GM21786 (cell line): ENCODE measurements around the gene LARP4B.
"Not testable (repeated sequence)": the region's sequence is repeated elsewhere in the genome, so short reads cannot be mapped to it uniquely, and the experiment has no call there.

Experiments used
- ATAC-seq: cut with Tn5 transposase; IDR thresholded peaks from one replicate; pipeline ENCODE4 v1.9.1; 2021; ENCODE audit not compliant: unreplicated experiment

Gene LARP4B

DNA sequence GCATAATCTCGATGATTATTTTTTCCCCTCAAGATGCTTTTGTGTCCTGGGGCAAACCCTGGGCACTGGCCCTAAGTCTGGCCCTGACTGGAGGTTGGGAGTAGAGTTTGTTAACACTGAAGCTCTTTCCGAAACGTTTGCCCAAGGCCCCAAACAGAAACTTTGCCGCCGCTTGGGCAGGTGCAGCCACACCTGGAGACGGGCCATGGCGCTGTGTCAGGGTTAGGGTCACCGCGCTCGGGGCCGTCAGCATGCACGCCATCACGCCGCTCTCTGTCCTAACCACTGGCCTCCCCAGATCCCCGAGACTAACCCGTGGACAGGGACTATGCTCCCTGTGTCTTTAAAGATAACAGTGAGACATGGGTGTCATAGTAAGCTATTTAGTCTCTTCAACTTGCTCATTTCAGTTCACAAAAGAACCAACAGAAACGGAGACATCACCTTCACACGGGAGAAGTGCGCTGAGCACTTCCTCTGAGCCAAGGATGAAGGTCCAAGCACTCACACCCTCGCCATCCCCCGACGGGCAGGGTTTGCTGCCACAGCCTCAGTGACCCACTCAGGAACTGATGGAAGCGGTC is 156.8 kb downstream of the LARP4B start:
- ATAC-seq, result no peak

DNA sequence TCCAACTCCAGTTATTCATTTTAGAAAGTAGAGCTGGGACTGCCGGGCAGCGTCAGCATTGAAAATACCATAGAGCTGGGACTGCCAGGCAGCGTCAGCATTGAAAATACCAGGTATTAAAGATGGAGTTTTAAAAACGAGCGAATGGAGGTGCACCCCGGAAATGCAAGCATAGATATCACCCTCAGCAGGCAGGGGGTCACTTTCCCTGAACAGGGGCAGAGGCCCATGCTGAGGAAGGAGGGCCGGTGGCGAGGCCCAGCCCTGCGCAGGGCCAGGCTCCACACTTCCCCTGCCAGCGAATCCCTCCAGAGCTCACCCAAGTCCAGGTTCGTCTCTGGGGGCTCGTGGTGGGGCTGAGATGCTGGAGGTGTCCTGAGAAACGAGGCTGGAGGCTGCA is 157.3 kb downstream of the LARP4B start:
- no peak for ATAC-seq

DNA sequence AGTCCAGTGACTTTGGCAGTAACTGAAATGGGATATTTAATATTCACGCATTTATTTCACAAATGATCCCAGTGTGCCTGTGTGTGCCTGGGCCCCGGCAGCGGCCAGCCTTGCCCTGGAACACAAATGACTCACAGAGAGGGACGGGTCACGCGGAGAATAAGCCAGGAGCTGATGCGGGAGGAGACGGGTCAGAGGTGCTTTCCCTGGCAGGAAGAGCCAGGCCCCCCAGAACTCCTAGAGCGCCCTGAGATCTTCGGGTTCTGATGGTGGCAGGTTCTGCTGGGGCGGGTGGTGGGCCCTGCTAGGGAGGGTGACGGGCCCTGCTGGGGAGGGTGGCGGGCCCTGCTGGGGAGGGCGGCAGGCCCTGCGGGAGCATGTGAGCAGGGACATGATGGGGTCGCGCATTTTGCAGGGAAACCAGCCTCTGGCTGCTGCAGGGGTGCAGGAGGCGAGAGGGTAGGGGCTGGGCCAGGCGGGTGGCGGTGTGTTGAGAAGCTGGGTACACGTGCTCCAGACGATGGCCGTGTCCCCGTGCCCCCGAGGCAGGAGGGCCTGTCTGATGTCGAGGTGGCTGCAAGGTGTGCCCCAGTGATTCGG is 157.8 kb downstream of the LARP4B start:
- no peak for ATAC-seq

GRCh38 chr10:772227-772637 is 159.3 kb downstream of the LARP4B start:
- ATAC-seq, result no peak

DNA sequence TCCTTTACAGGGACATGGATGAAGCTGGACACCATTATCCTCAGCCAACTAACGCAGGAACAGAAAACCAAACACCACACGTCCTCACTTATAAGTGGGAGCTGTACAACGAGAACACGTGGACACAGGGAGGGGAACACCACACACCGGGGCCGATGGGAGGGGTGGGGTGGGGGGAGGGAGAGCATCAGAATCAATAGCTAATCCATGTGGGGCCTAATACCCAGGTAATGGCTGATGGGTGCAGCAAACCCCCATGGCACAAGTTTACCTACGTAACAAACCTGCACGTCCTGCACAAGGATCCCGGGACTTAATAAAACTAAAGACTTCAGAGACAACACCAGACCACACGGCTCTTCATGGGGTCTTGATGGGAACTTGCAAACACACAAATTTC is 159.9 kb downstream of the LARP4B start:
- ATAC-seq, result no peak

DNA sequence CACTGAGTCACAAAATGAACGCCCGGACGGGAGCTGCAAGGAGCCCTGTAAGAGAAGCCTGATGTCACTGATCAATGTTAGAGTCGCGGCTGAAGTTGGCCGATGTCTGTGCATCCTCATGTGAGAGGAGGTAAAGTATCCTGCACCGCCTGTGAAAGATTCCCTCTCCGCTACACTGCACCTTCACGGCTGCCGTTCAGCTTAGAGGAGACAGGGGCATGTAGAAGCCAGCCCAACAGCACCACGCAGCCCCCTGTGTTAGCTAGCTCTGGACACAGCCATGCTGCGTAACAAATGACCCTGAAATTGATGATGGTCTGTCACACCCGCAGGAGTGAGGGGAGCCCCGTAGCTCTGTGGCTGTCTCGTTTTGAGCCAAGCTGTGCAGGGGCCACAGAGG is 160.5 kb downstream of the LARP4B start:
- ATAC-seq, result no peak

DNA sequence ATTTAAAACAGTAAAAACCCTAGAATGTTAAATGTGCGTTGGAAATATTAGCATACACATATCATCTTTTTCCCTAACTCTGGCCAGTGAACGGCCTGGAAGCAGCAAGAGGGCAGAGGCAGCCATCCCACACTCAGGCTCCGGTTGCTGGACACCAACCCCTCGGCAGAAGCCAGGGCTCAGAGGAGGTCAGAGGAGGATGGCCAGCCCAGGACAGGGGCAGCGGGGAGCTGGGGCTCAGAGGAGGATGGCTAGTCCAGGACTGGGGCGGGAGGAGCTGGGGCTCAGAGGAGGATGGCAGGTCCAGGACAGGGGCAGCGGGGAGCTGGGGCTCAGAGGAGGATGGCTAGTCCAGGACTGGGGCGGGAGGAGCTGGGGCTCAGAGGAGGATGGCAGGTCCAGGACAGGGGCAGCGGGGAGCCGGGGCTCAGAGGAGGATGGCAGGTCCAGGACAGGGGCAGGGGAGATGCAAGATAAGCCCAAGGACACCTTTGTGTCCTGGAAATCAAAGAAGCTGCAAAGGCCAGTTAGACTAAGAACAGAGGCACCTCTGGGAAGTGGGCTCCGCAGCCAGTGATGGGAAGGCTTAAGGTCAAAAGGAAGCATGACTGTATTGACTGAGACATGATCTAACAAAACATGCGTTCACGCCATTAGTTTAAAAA is 161.3 kb downstream of the LARP4B start:
- ATAC-seq, result not testable (repeated sequence)

DNA sequence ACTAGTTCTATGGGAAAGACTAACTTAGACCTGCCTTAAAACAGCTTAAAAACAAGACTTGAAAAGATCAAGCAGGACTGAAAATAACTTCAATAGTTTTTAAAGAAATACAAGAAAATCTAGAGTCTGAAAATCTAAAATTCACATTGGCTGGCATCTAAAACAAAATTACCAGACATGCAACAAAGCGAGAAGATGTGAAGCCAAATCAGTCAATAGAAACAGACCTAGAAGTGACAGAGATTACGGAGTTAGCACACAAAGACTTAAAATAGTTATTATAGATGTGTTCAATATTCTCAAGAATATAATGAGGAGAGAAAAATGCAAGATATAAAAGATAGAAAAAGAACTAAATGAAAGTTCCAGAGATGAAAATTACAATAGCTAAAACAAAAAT is 163.7 kb downstream of the LARP4B start:
- no peak for ATAC-seq

- no peak for ATAC-seq
Measured at GRCh38 chr10:767211-767610, 164.3 kb downstream of the LARP4B start.

DNA sequence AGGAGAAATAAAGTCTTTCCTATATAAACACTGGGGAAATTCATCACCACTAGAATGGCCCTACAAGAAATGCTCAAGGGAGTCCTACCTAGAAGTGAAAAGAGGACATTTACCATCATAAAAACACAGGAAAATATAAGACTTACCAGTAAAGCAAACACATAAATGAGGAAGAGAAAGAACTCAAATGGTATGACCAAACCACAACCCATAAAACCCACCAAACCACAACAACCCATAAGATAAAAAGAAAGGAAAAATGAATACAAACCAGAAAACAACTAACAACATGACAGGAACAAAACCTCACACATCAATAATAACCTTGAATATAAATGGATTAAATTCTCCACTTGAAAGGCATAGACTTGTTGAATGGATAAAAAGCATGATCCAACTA is 170.1 kb downstream of the LARP4B start:
- no peak for ATAC-seq

DNA sequence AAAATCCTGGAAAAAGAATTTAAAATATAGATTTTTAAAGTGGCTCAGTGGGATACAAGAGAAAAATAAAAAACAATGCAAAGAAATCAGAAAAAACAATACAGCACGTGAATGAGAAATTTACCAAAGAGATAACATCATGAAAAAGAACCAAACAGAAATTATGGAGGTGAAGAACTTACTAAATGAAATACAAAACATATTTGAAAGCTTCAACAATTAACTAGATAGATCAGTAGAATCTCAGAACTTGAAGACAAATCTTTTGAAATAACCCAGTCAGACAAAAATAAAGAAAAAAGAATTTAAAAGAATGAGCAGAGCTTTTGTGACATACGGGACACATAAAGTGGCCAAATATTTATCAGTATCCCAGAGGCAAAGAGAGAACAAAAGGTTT is 170.9 kb downstream of the LARP4B start:
- ATAC-seq, result no peak

DNA sequence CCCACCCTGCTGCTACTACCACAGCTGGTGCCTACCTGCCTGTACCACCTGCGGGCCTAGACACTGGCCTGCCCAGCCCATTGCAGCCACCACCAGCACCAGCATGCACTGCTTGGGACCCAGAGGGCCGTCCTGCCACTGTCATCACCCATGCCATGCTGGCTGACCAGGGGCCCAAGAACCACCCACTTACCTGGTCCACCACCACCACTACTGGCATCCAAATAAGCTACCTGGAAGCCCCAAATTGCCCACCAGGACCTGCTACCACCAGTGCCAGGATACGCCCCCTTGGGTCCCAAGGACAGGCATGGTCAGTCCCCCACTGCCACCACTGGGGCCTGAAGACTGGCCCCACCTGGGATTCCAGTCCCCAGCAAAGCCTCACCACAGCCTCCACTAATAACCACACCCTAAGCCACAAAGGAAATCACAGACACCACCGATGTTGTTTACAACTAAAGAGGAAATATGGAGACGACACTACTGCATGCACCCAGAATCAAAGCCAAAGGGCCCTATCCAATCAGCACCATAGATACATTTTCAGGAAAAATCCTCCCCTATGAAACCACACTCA is 171.5 kb downstream of the LARP4B start:
- ATAC-seq, result no peak
